ENCODE results near the gene ZNF618.

ZNF618 gene

DNA sequence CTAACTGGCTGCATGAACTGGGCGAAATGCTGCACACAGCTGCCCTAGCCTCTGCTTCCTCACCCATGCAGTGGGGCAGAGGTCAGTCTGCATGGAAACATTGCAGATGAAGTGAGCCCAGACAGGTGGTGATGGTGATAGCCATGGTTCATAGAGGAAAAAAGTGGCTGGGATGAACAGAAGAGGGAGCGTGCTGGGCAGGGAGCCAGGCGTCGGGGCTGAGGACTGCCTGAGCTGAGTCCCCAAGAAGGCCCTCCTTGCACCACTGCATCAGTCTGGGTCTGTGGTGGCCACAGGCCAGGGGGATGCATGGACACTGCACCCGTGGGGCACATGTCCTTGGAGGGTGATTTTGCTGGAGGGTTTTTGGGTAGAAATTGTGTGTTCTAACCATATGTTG, 121.5 kb downstream of the ZNF618 start:
- no peaks in the 10 kb centered on the region for H3K9me3 ChIP-seq (ENCODE audit: control insufficient read depth, insufficient read depth, low read length)
- TF ChIP-seq, protein P1, sequence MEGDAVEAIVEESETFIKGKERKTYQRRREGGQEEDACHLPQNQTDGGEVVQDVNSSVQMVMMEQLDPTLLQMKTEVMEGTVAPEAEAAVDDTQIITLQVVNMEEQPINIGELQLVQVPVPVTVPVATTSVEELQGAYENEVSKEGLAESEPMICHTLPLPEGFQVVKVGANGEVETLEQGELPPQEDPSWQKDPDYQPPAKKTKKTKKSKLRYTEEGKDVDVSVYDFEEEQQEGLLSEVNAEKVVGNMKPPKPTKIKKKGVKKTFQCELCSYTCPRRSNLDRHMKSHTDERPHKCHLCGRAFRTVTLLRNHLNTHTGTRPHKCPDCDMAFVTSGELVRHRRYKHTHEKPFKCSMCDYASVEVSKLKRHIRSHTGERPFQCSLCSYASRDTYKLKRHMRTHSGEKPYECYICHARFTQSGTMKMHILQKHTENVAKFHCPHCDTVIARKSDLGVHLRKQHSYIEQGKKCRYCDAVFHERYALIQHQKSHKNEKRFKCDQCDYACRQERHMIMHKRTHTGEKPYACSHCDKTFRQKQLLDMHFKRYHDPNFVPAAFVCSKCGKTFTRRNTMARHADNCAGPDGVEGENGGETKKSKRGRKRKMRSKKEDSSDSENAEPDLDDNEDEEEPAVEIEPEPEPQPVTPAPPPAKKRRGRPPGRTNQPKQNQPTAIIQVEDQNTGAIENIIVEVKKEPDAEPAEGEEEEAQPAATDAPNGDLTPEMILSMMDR (IDR thresholded peaks at IDR 0.05; ENCODE audit: low read depth, low read length, poor library complexity, severe bottlenecking): no peak
- TF ChIP-seq EZH2phosphoT487 (IDR thresholded peaks at IDR 0.05; ENCODE audit: borderline replicate concordance, low read length): no peak
- H3K9me2 ChIP-seq (replicated peaks; ENCODE audit: control insufficient read depth, low read length): no peaks in the 10 kb centered on the region
- H3K4me2 ChIP-seq (ENCODE audit: low read length): no peak overlapping the region
- peaks cover 6% of the 10 kb centered on the region for H3K4me1 ChIP-seq (ENCODE audit: control insufficient read depth, low read length)
- H3K79me2 ChIP-seq (ENCODE audit: control insufficient read depth, low read length): no peaks in the 10 kb centered on the region
- H3K4me3 ChIP-seq (ENCODE audit: low read length): no peak overlapping the region
- no peaks in the 10 kb centered on the region for H3F3A ChIP-seq (ENCODE audit: control insufficient read depth, insufficient read depth)
- H3K36me3 ChIP-seq (ENCODE audit: control insufficient read depth, low read length): no peaks in the 10 kb centered on the region
- H3K27me3 ChIP-seq (ENCODE audit: control insufficient read depth, low read length): peaks cover 6% of the 10 kb centered on the region; the same call in 1 of the 2 replicates
- H3K27ac ChIP-seq (ENCODE audit: low read depth, low read length): no peak overlapping the region
- H4K20me1 ChIP-seq (ENCODE audit: control insufficient read depth, insufficient read depth, low read depth, low read length): peaks cover 3% of the 10 kb centered on the region; the same call in 1 of the 2 replicates

DNA sequence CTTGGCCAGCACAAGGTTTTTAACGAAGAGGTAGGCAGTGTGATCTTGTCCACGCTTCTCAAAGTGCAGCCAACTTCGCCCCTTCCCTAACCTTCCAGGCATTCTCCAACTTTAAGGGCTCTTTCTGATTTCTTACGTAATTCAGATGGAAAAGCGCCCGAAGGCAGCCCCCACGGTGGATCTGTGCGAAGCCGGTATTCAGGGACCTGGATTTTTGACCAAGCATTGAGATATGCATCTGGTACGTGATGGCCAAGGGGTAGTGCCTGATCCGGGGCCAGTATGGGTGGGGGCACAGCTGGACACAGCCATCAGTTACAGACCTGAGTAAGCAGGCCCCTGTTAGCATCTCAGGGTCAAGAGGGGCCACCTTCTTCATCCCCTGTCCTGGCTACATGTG, 122.0 kb downstream of the ZNF618 start:
- no peaks in the 10 kb centered on the region for H3F3A ChIP-seq (ENCODE audit: control insufficient read depth, insufficient read depth)
- H3K4me2 ChIP-seq (ENCODE audit: low read length): no peak overlapping the region
- no peak for TF ChIP-seq EZH2phosphoT487 (IDR thresholded peaks at IDR 0.05; ENCODE audit: borderline replicate concordance, low read length)
- TF ChIP-seq, protein P1 (IDR thresholded peaks at IDR 0.05; ENCODE audit: low read depth, low read length, poor library complexity, severe bottlenecking): no peak
- no peak overlapping the region for H3K27ac ChIP-seq (ENCODE audit: low read depth, low read length)
- H3K4me3 ChIP-seq (ENCODE audit: low read length): no peak overlapping the region
- no peaks in the 10 kb centered on the region for H3K9me3 ChIP-seq (ENCODE audit: control insufficient read depth, insufficient read depth, low read length)
- peaks cover 1% of the 10 kb centered on the region; the same call in 1 of the 2 replicates for H3K4me1 ChIP-seq (ENCODE audit: control insufficient read depth, low read length)
- H3K79me2 ChIP-seq (ENCODE audit: control insufficient read depth, low read length): no peaks in the 10 kb centered on the region
- peaks cover 3% of the 10 kb centered on the region; the same call in 1 of the 2 replicates for H4K20me1 ChIP-seq (ENCODE audit: control insufficient read depth, insufficient read depth, low read depth, low read length)
- H3K27me3 ChIP-seq (ENCODE audit: control insufficient read depth, low read length): peaks cover 6% of the 10 kb centered on the region; the same call in 1 of the 2 replicates
- H3K9me2 ChIP-seq (replicated peaks; ENCODE audit: control insufficient read depth, low read length): no peaks in the 10 kb centered on the region
- no peaks in the 10 kb centered on the region for H3K36me3 ChIP-seq (ENCODE audit: control insufficient read depth, low read length)

DNA sequence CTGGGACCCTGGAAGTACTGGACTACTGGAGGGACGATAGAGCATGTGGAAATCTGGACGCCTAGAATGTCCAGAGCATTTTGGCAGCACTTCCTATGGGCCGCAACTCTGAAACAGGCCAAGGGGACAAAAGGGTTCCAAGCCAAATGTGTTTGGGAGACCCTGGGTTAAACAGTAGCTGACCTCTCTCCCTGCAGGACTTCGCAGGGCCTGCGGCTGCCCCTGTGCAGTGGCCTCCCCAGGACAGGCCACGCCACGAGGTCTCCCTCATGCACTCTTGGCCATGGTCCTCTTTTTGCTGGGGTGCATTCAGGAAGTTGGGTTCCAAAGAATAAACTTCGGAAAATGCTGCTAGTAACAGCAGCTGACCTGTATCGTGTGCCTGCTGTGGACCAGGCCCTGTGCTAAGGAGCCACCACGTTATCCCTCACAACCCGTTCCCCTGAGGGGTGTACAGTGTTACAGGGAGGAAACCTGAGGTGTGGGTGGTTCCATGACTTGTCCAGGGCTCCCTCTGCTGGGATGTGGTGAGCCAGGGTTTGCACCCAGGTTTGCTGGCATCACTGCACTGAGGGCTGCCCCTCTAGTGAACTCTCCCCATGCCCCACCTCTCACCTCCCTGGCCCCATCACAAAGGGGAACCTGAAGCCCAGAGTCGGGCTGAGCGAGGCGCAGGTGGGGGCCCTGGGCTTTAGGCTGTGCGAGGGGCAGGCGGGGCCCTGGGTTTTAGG, 122.6 kb downstream of the ZNF618 start:
- Histone ChIP-seq H3K4me2 (ENCODE audit: low read length) (no peak overlapping the region), H3K9me2 (replicated peaks; ENCODE audit: control insufficient read depth, low read length) (no peaks in the 10 kb centered on the region), H3K27me3 (ENCODE audit: control insufficient read depth, low read length) (peaks cover 5% of the 10 kb centered on the region; the same call in 1 of the 2 replicates), H3K36me3 (ENCODE audit: control insufficient read depth, low read length) (no peaks in the 10 kb centered on the region), H3F3A (ENCODE audit: control insufficient read depth, insufficient read depth) (no peaks in the 10 kb centered on the region), H3K4me1 (ENCODE audit: control insufficient read depth, low read length) (no peaks in the 10 kb centered on the region), H4K20me1 (ENCODE audit: control insufficient read depth, insufficient read depth, low read depth, low read length) (no peaks in the 10 kb centered on the region), H3K79me2 (ENCODE audit: control insufficient read depth, low read length) (no peaks in the 10 kb centered on the region), H3K27ac (ENCODE audit: low read depth, low read length) (no peak overlapping the region), H3K4me3 (ENCODE audit: low read length) (no peak overlapping the region), H3K9me3 (ENCODE audit: control insufficient read depth, insufficient read depth, low read length) (no peaks in the 10 kb centered on the region)
- TF ChIP-seq EZH2phosphoT487 (IDR thresholded peaks at IDR 0.05; ENCODE audit: borderline replicate concordance, low read length): no peak
- TF ChIP-seq, protein P1 (IDR thresholded peaks at IDR 0.05; ENCODE audit: low read depth, low read length, poor library complexity, severe bottlenecking): no peak
